K562 (cell line): ENCODE results near the gene PRPSAP1. TPM values are rescaled to one million over a fixed set of nuclear protein-coding genes. Genes with fewer than 3 reads are reported as not detected.

Experiments used
- AFF1 ChIP-seq, 2 experiments: fragments of 450-650 bp; IDR thresholded peaks; 2 replicates each; pipeline ENCODE4 v1.6.1; 2018; ENCODE audit warnings: mild to moderate bottlenecking in 2 of 2, low read depth in 1 of 2; ENCODE audit not compliant: partially characterized antibody in 2 of 2
- FOXK2 ChIP-seq, 2 experiments: fragments of 450-650 bp; IDR thresholded peaks in 1 of 2; conservative IDR thresholded peaks in 1 of 2; 2 replicates each; pipeline ENCODE4 v1.6.1; 2016; ENCODE audit warnings: low read depth in 2 of 2, mild to moderate bottlenecking in 1 of 2
- FOXM1 ChIP-seq, 2 experiments: fragments of 450-650 bp in 1 of 2; sonication (generic) in 1 of 2; formaldehyde crosslinking in 1 of 2; IDR thresholded peaks; 2 replicates each; pipeline versions ENCODE4 v1.6.1 to v1.9.0; 2017 to 2022; ENCODE audit warnings: low read depth in 2 of 2, mild to moderate bottlenecking in 2 of 2, missing genetic modification reagents in 1 of 2, moderate library complexity in 1 of 2
- SMAD4 ChIP-seq: fragments of 250-450 bp; sonication (Bioruptor Pico); conservative IDR thresholded peaks from 2 replicates; pipeline ENCODE4 v1.8.0; 2021; ENCODE audit warnings: inconsistent platforms, mild to moderate bottlenecking, moderate library complexity
- ZBTB26 ChIP-seq: fragments of 450-650 bp; formaldehyde crosslinking; IDR thresholded peaks from 2 replicates; pipeline ENCODE4 v1.4.0; 2022; ENCODE audit warnings: missing genetic modification characterization
- ZNF639 ChIP-seq, 2 experiments: fragments of 200-800 bp in 1 of 2; sonication (Bioruptor generic) in 1 of 2; sonication (generic) in 1 of 2; formaldehyde crosslinking in 1 of 2; IDR thresholded peaks in 1 of 2; conservative IDR thresholded peaks in 1 of 2; 2 replicates each; pipeline versions ENCODE4 v1.5.0 to v1.6.1; 2016 to 2020; ENCODE audit warnings: missing compliant biosample characterization in 1 of 2, missing genetic modification characterization in 1 of 2, missing genetic modification reagents in 1 of 2
- ZSCAN29 ChIP-seq: fragments of 450-650 bp; IDR thresholded peaks from 2 replicates; pipeline ENCODE4 v1.6.1; 2017
- polyA plus RNA-seq, 8 experiments: library from polyadenylated mRNA; depleted of rRNA in 4 of 8; stranded (reverse) in 5 of 8; unstranded in 3 of 8; fragments of >200 nt; fragmentation: Nextera tagmentation in 2 of 8; fragmentation: Illumina TruSeq in 1 of 8; extraction: Ambion mirVana in 2 of 8; extraction: Trizol in 1 of 8; gene quantifications; 2 replicates each; pipeline versions ENCODE4 v1.2.1 to v1.2.3, GENCODE V29; 2011 to 2014; ENCODE audit warnings: inconsistent platforms in 1 of 8, missing spikeins in 1 of 8
- total RNA-seq, 7 experiments: library from RNA; depleted of rRNA in 6 of 7; stranded (reverse); fragments of >200 nt in 6 of 7; fragmentation: Illumina TruSeq in 2 of 7; extraction: Trizol in 2 of 7; gene quantifications; 2 replicates each; pipeline versions ENCODE4 v1.2.1 to v1.2.3, GENCODE V29; 2011 to 2021; ENCODE audit warnings: low replicate concordance in 1 of 7
- TF ChIP-seq, protein P1 (sequence below): sonication (generic); formaldehyde crosslinking; IDR thresholded peaks from 2 replicates; pipeline ENCODE4 v1.8.0; 2022; ENCODE audit warnings: mild to moderate bottlenecking, missing genetic modification reagents
- TF ChIP-seq, protein P2 (sequence below): IDR thresholded peaks from 2 replicates; pipeline ENCODE4 v1.6.1; 2011; ENCODE audit warnings: borderline replicate concordance, low read depth, mild to moderate bottlenecking, moderate library complexity, low read length; ENCODE audit not compliant: insufficient read depth, poor library complexity, severe bottlenecking
- TF ChIP-seq, protein P3 (sequence below): sonication (generic); formaldehyde crosslinking; IDR thresholded peaks from 2 replicates; pipeline ENCODE4 v1.8.1; 2023; ENCODE audit warnings: mild to moderate bottlenecking, missing genetic modification reagents

The PRPSAP1 gene
- total and polyA plus RNA-seq, 9 of the 15 experiments (the other 6 are each of a cell fraction or from before 2014, with no cell fraction given) = 21.9 to 77.1 (median 40.8) TPM

GRCh38 chr17:76370261-76370993 lies 16.7 kb upstream of the PRPSAP1 start (continued):
- no peak for TF ChIP-seq AFF1 (IDR thresholded peaks at IDR 0.05; ENCODE audit: low read depth in 1 of 2, partially characterized antibody in 2 of 2)
- TF ChIP-seq FOXM1 (IDR thresholded peaks at IDR 0.05; ENCODE audit: low read depth) = no peak
- no peak for TF ChIP-seq FOXM1 (CRISPR knock-in tag; IDR thresholded peaks at IDR 0.05; ENCODE audit: low read depth)
- TF ChIP-seq ZSCAN29 = no peak
- TF ChIP-seq ZBTB26 (CRISPR knock-in tag) = 0 out of 2 replicates have a peak, but pooled peaks have one; percentile 71
- TF ChIP-seq, protein P1, sequence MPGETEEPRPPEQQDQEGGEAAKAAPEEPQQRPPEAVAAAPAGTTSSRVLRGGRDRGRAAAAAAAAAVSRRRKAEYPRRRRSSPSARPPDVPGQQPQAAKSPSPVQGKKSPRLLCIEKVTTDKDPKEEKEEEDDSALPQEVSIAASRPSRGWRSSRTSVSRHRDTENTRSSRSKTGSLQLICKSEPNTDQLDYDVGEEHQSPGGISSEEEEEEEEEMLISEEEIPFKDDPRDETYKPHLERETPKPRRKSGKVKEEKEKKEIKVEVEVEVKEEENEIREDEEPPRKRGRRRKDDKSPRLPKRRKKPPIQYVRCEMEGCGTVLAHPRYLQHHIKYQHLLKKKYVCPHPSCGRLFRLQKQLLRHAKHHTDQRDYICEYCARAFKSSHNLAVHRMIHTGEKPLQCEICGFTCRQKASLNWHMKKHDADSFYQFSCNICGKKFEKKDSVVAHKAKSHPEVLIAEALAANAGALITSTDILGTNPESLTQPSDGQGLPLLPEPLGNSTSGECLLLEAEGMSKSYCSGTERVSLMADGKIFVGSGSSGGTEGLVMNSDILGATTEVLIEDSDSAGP (CRISPR knock-in tag) = no peak
- no peak for TF ChIP-seq FOXK2 (conservative IDR thresholded peaks at IDR 0.05 in 1 of 2, IDR thresholded peaks at IDR 0.05 in 1 of 2; ENCODE audit: low read depth in 2 of 2)
- TF ChIP-seq, protein P2, sequence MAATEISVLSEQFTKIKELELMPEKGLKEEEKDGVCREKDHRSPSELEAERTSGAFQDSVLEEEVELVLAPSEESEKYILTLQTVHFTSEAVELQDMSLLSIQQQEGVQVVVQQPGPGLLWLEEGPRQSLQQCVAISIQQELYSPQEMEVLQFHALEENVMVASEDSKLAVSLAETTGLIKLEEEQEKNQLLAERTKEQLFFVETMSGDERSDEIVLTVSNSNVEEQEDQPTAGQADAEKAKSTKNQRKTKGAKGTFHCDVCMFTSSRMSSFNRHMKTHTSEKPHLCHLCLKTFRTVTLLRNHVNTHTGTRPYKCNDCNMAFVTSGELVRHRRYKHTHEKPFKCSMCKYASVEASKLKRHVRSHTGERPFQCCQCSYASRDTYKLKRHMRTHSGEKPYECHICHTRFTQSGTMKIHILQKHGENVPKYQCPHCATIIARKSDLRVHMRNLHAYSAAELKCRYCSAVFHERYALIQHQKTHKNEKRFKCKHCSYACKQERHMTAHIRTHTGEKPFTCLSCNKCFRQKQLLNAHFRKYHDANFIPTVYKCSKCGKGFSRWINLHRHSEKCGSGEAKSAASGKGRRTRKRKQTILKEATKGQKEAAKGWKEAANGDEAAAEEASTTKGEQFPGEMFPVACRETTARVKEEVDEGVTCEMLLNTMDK = peak; percentile 50
- no peak for TF ChIP-seq ZNF639 (CRISPR knock-in tag; conservative IDR thresholded peaks at IDR 0.05 in 1 of 2, IDR thresholded peaks at IDR 0.05 in 1 of 2)
- TF ChIP-seq SMAD4 = peak; percentile 53
- TF ChIP-seq, protein P3, sequence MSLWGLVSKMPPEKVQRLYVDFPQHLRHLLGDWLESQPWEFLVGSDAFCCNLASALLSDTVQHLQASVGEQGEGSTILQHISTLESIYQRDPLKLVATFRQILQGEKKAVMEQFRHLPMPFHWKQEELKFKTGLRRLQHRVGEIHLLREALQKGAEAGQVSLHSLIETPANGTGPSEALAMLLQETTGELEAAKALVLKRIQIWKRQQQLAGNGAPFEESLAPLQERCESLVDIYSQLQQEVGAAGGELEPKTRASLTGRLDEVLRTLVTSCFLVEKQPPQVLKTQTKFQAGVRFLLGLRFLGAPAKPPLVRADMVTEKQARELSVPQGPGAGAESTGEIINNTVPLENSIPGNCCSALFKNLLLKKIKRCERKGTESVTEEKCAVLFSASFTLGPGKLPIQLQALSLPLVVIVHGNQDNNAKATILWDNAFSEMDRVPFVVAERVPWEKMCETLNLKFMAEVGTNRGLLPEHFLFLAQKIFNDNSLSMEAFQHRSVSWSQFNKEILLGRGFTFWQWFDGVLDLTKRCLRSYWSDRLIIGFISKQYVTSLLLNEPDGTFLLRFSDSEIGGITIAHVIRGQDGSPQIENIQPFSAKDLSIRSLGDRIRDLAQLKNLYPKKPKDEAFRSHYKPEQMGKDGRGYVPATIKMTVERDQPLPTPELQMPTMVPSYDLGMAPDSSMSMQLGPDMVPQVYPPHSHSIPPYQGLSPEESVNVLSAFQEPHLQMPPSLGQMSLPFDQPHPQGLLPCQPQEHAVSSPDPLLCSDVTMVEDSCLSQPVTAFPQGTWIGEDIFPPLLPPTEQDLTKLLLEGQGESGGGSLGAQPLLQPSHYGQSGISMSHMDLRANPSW = no peak
